ENCODE data around the gene UBE2L6.

The UBE2L6 gene

GRCh38 chr11:57513452-57513795 is 54.0 kb downstream of the UBE2L6 start:
- Histone ChIP-seq H3K4me2 (ENCODE audit: low read depth, low read length, poor library complexity, severe bottlenecking) (peak overlapping the region; percentile 90), H3K79me2 (ENCODE audit: insufficient read depth, low read length) (peaks cover 21% of the 10 kb centered on the region), H3K9me3 (ENCODE audit: insufficient read depth, low read length) (no peaks in the 10 kb centered on the region), H3K9ac (ENCODE audit: low read length) (peak overlapping the region; percentile 79), H3K9me2 (replicated peaks; ENCODE audit: insufficient read depth, low read length) (no peaks in the 10 kb centered on the region), H3F3A (ENCODE audit: insufficient read depth) (peaks cover 5% of the 10 kb centered on the region), H3K27ac (ENCODE audit: low read depth, low read length) (peak overlapping the region; percentile 64), H2AFZ (ENCODE audit: low read depth, low read length, severe bottlenecking) (no peak overlapping the region), H3K36me3 (ENCODE audit: low read length) (no peaks in the 10 kb centered on the region), H3K27me3 (ENCODE audit: low read length) (no peaks in the 10 kb centered on the region), H4K20me1 (ENCODE audit: low read depth, low read length) (no peaks in the 10 kb centered on the region), H3K4me3 (ENCODE audit: insufficient read depth, low read length, poor library complexity, severe bottlenecking) (peak overlapping the region; percentile 83)
- TF ChIP-seq CTCF (IDR thresholded peaks at IDR 0.05; ENCODE audit: insufficient read depth, low read length, poor library complexity, severe bottlenecking), result no peak
- TF ChIP-seq EZH2phosphoT487 (conservative IDR thresholded peaks at IDR 0.05; ENCODE audit: low read length), result no peak

- Histone ChIP-seq H3K9me2 (replicated peaks; ENCODE audit: insufficient read depth, low read length) (no peaks in the 10 kb centered on the region), H2AFZ (ENCODE audit: low read depth, low read length, severe bottlenecking) (no peak overlapping the region), H3K4me2 (ENCODE audit: low read depth, low read length, poor library complexity, severe bottlenecking) (peak overlapping the region; percentile 90), H3K79me2 (ENCODE audit: insufficient read depth, low read length) (peaks cover 24% of the 10 kb centered on the region), H4K20me1 (ENCODE audit: low read depth, low read length) (no peaks in the 10 kb centered on the region), H3K27ac (ENCODE audit: low read depth, low read length) (peak overlapping the region; percentile 64), H3K4me3 (ENCODE audit: insufficient read depth, low read length, poor library complexity, severe bottlenecking) (no peak overlapping the region), H3K9me3 (ENCODE audit: insufficient read depth, low read length) (no peaks in the 10 kb centered on the region), H3F3A (ENCODE audit: insufficient read depth) (peaks cover 5% of the 10 kb centered on the region), H3K27me3 (ENCODE audit: low read length) (no peaks in the 10 kb centered on the region), H3K36me3 (ENCODE audit: low read length) (no peaks in the 10 kb centered on the region), H3K9ac (ENCODE audit: low read length) (peak overlapping the region; percentile 79)
- TF ChIP-seq CTCF (IDR thresholded peaks at IDR 0.05; ENCODE audit: insufficient read depth, low read length, poor library complexity, severe bottlenecking), result no peak
- no peak for TF ChIP-seq EZH2phosphoT487 (conservative IDR thresholded peaks at IDR 0.05; ENCODE audit: low read length)
Measured at GRCh38 chr11:57512646-57513451, 54.6 kb downstream of the UBE2L6 start.

GRCh38 chr11:57511741-57512430 is 55.6 kb downstream of the UBE2L6 start:
- Histone ChIP-seq H4K20me1 (ENCODE audit: low read depth, low read length) (no peaks in the 10 kb centered on the region), H2AFZ (ENCODE audit: low read depth, low read length, severe bottlenecking) (no peak overlapping the region), H3K9me2 (replicated peaks; ENCODE audit: insufficient read depth, low read length) (no peaks in the 10 kb centered on the region), H3K36me3 (ENCODE audit: low read length) (0 out of 2 replicates have a peak, but pooled peaks cover 3% of the 10 kb centered on the region), H3K79me2 (ENCODE audit: insufficient read depth, low read length) (peaks cover 30% of the 10 kb centered on the region), H3K4me3 (ENCODE audit: insufficient read depth, low read length, poor library complexity, severe bottlenecking) (no peak overlapping the region), H3K4me2 (ENCODE audit: low read depth, low read length, poor library complexity, severe bottlenecking) (peak overlapping the region; percentile 90), H3F3A (ENCODE audit: insufficient read depth) (peaks cover 5% of the 10 kb centered on the region), H3K27me3 (ENCODE audit: low read length) (no peaks in the 10 kb centered on the region), H3K9ac (ENCODE audit: low read length) (no peak overlapping the region), H3K27ac (ENCODE audit: low read depth, low read length) (peak overlapping the region; percentile 36), H3K9me3 (ENCODE audit: insufficient read depth, low read length) (no peaks in the 10 kb centered on the region)
- no peak for TF ChIP-seq CTCF (IDR thresholded peaks at IDR 0.05; ENCODE audit: insufficient read depth, low read length, poor library complexity, severe bottlenecking)
- TF ChIP-seq EZH2phosphoT487 (conservative IDR thresholded peaks at IDR 0.05; ENCODE audit: low read length), result no peak
